SHP77 treated with DMSO at 0.1 percent for 48 hours (cell line): ENCODE measurements around the gene PRMT1.

ENCODE experiments used
- DNase-seq: peaks from one replicate; lab custom pipeline; 2025; lab: John Stamatoyannopoulos, UW

The PRMT1 gene

GRCh38 chr19:49669516-49669915 lies 7.6 kb upstream of the PRMT1 start:
- DNase-seq, result no peak

GRCh38 chr19:49672131-49672919 lies 4.7 kb upstream of the PRMT1 start:
- DNase-seq, result peak; percentile 68

- DNase-seq, result peak; percentile 97
These were observed 811 bp upstream of the PRMT1 start for GRCh38 chr19:49676136-49676783.

- peak; percentile 100 for DNase-seq
These were observed 264 bp upstream of the PRMT1 start for GRCh38 chr19:49676784-49677230.

GRCh38 chr19:49677901-49678674 lies 1.0 kb downstream of the PRMT1 start:
- DNase-seq, result peak; percentile 45

GRCh38 chr19:49678985-49679770 lies 2.1 kb downstream of the PRMT1 start:
- DNase-seq, result no peak

GRCh38 chr19:49679771-49680413 lies 2.8 kb downstream of the PRMT1 start:
- no peak for DNase-seq

- peak; percentile 63 for DNase-seq
These were observed 3.6 kb downstream of the PRMT1 start for GRCh38 chr19:49680421-49681351.

- DNase-seq, result no peak
These were observed 4.8 kb downstream of the PRMT1 start for GRCh38 chr19:49681830-49682229.

- no peak for DNase-seq
These were observed 5.2 kb downstream of the PRMT1 start for GRCh38 chr19:49682274-49682673.

GRCh38 chr19:49683814-49684250 lies 6.8 kb downstream of the PRMT1 start:
- DNase-seq, result no peak

- no peak for DNase-seq
These were observed 7.3 kb downstream of the PRMT1 start for GRCh38 chr19:49684251-49684982.

- no peak for DNase-seq
These were observed 8.0 kb downstream of the PRMT1 start for GRCh38 chr19:49684983-49685553.

- no peak for DNase-seq
These were observed 8.8 kb downstream of the PRMT1 start for GRCh38 chr19:49685845-49686332.

- no peak for DNase-seq
These were observed 9.5 kb downstream of the PRMT1 start for GRCh38 chr19:49686503-49687088.

- no peak for DNase-seq
These were observed 10.1 kb downstream of the PRMT1 start for GRCh38 chr19:49687150-49687549.

GRCh38 chr19:49687566-49688316 lies 10.7 kb downstream of the PRMT1 start:
- DNase-seq, result no peak
